Neural progenitor cell (in vitro differentiated cells): Measurements from ENCODE around the gene ARHGEF37. TPM values are rescaled to one million over a fixed set of nuclear protein-coding genes. Genes with fewer than 3 reads are reported as not detected.
"Not testable (repeated sequence)": the region's sequence is repeated elsewhere in the genome, so short reads cannot be mapped to it uniquely, and the experiment has no call there.

Experiments used
- DNase-seq: peaks from one replicate; pipeline ENCODE4 v3.0.0-alpha.2; 2016; ENCODE audit warnings: low spot score
- H2AFZ ChIP-seq: fragments of 200-600 bp; sonication (generic); replicated peaks from 2 replicates; pipeline ENCODE4 v1.6.1; 2016; ENCODE audit warnings: antibody characterized with exemption
- H3F3A ChIP-seq: fragments of 200-600 bp; sonication (generic); 2 replicates; pipeline ENCODE4 v1.6.1; 2016; ENCODE audit warnings: antibody characterized with exemption, low read depth
- H3K27ac ChIP-seq: fragments of 200-600 bp; sonication (generic); 2 replicates; pipeline ENCODE4 v1.5.1; 2016; ENCODE audit warnings: mild to moderate bottlenecking
- H3K27me3 ChIP-seq: fragments of 200-600 bp; sonication (generic); 2 replicates; pipeline ENCODE4 v1.6.1; 2016; ENCODE audit warnings: mild to moderate bottlenecking, moderate library complexity
- H3K36me3 ChIP-seq: fragments of 200-600 bp; sonication (generic); 2 replicates; pipeline ENCODE4 v1.5.1; 2016
- H3K4me1 ChIP-seq: fragments of 200-600 bp; sonication (generic); 2 replicates; pipeline ENCODE4 v1.6.1; 2016; ENCODE audit warnings: mixed run types
- H3K4me2 ChIP-seq: fragments of 200-600 bp; sonication (generic); 2 replicates; pipeline ENCODE4 v1.6.1; 2016
- H3K4me3 ChIP-seq: fragments of 200-600 bp; sonication (generic); 2 replicates; pipeline ENCODE4 v1.5.1; 2016
- H3K79me2 ChIP-seq: fragments of 200-600 bp; sonication (generic); 2 replicates; pipeline ENCODE4 v1.6.1; 2016; ENCODE audit warnings: low read depth
- H3K9ac ChIP-seq: fragments of 200-600 bp; sonication (generic); 2 replicates; pipeline ENCODE4 v1.6.1; 2016
- H3K9me3 ChIP-seq: fragments of 200-600 bp; sonication (generic); 2 replicates; pipeline ENCODE4 v1.5.1; 2016; ENCODE audit warnings: low read depth
- H4K20me1 ChIP-seq: fragments of 200-600 bp; sonication (generic); 2 replicates; pipeline ENCODE4 v1.6.1; 2016; ENCODE audit warnings: low read depth
- H3K27ac Mint-ChIP-seq: 3 replicates; pipeline ENCODE4 v1.8.0; 2021; ENCODE audit warnings: mixed read lengths
- H3K27me3 Mint-ChIP-seq: 2 replicates; pipeline ENCODE4 v1.8.0; 2022; ENCODE audit warnings: low read depth, mild to moderate bottlenecking, inconsistent platforms, moderate library complexity, mixed read lengths; ENCODE audit not compliant: insufficient read depth
- H3K36me3 Mint-ChIP-seq: 3 replicates; pipeline ENCODE4 v1.8.0; 2021; ENCODE audit warnings: mixed read lengths
- H3K4me1 Mint-ChIP-seq: 3 replicates; pipeline ENCODE4 v1.8.0; 2021; ENCODE audit warnings: mixed read lengths
- H3K4me3 Mint-ChIP-seq: 3 replicates; pipeline ENCODE4 v1.8.0; 2021; ENCODE audit warnings: mild to moderate bottlenecking, moderate library complexity, mixed read lengths
- H3K9me3 Mint-ChIP-seq: 3 replicates; pipeline ENCODE4 v1.8.0; 2020; ENCODE audit warnings: mixed read lengths
- EZH2 ChIP-seq: fragments of 200-600 bp; sonication (generic); IDR thresholded peaks from 2 replicates; pipeline ENCODE4 v1.6.1; 2017; ENCODE audit warnings: antibody characterized with exemption, mild to moderate bottlenecking, moderate library complexity
- EZH2phosphoT487 ChIP-seq: fragments of 200-600 bp; sonication (generic); IDR thresholded peaks from 2 replicates; pipeline ENCODE4 v1.6.1; 2017; ENCODE audit warnings: antibody characterized with exemption
- total RNA-seq: library from RNA; depleted of rRNA; stranded (reverse); fragments of >200 nt; gene quantifications from 2 replicates; pipeline ENCODE4 v1.2.3, GENCODE V29; 2015; ENCODE audit warnings: low replicate concordance
- TF ChIP-seq, protein P1 (sequence below): fragments of 200-600 bp; sonication (generic); IDR thresholded peaks from 2 replicates; pipeline ENCODE4 v1.5.1; 2017; ENCODE audit warnings: antibody characterized with exemption, mild to moderate bottlenecking

Gene ARHGEF37, protein sequence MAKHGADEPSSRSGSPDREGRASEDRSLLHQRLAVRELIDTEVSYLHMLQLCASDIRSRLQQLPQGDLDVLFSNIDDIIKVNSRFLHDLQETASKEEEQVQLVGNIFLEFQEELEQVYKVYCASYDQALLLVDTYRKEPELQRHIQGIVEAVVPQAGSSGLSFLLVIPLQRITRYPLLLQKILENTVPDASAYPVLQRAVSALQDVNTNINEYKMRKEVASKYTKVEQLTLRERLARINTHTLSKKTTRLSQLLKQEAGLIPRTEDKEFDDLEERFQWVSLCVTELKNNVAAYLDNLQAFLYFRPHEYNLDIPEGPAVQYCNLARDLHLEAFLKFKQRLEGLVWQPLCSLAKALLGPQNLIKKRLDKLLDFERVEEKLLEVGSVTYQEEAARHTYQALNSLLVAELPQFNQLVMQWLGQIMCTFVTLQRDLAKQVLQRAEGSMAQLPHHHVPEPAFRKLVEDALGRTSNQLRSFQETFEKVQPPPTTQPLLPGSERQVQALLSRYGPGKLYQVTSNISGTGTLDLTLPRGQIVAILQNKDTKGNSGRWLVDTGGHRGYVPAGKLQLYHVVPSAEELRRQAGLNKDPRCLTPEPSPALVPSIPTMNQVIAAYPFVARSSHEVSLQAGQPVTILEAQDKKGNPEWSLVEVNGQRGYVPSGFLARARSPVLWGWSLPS
- total RNA-seq = 0.99 and 1.7 TPM in 2 replicates

GRCh38 chr5:149581192-149581861, at the start of gene ARHGEF37:
Gene ARHGEF37 (plus strand): TSS chr5:149581498. CDS start chr5:149597770, 16,272 bp downstream.
- Histone ChIP-seq H4K20me1 (no peaks in the 10 kb centered on the region), H3K4me3 (peak within 1 kb of the TSS; percentile 55), H2AFZ (peak within 1 kb of the TSS; percentile 95), H3F3A (peaks cover 26% of the 10 kb centered on the region), H3K4me1 (peaks cover 19% of the 10 kb centered on the region), H3K4me2 (peak within 1 kb of the TSS; percentile 83), H3K27ac (no peak within 1 kb of the TSS), H3K27me3 (peaks cover 42% of the 10 kb centered on the region), H3K36me3 (no peaks in the 10 kb centered on the region), H3K79me2 (no peaks in the 10 kb centered on the region), H3K9me3 (no peaks in the 10 kb centered on the region), H3K9ac (no peak within 1 kb of the TSS)
- Mint-ChIP-seq H3K36me3 (no peaks in the 10 kb centered on the region), H3K4me3 (peak within 1 kb of the TSS; percentile 83), H3K4me1 (peaks cover 17% of the 10 kb centered on the region), H3K27ac (no peak within 1 kb of the TSS), H3K9me3 (no peaks in the 10 kb centered on the region), H3K27me3 (peaks cover 4% of the 10 kb centered on the region)
- TF ChIP-seq, protein P1, sequence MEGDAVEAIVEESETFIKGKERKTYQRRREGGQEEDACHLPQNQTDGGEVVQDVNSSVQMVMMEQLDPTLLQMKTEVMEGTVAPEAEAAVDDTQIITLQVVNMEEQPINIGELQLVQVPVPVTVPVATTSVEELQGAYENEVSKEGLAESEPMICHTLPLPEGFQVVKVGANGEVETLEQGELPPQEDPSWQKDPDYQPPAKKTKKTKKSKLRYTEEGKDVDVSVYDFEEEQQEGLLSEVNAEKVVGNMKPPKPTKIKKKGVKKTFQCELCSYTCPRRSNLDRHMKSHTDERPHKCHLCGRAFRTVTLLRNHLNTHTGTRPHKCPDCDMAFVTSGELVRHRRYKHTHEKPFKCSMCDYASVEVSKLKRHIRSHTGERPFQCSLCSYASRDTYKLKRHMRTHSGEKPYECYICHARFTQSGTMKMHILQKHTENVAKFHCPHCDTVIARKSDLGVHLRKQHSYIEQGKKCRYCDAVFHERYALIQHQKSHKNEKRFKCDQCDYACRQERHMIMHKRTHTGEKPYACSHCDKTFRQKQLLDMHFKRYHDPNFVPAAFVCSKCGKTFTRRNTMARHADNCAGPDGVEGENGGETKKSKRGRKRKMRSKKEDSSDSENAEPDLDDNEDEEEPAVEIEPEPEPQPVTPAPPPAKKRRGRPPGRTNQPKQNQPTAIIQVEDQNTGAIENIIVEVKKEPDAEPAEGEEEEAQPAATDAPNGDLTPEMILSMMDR = no peak
- peak; percentile 30 for TF ChIP-seq EZH2
- peak; percentile 63 for DNase-seq

DNA sequence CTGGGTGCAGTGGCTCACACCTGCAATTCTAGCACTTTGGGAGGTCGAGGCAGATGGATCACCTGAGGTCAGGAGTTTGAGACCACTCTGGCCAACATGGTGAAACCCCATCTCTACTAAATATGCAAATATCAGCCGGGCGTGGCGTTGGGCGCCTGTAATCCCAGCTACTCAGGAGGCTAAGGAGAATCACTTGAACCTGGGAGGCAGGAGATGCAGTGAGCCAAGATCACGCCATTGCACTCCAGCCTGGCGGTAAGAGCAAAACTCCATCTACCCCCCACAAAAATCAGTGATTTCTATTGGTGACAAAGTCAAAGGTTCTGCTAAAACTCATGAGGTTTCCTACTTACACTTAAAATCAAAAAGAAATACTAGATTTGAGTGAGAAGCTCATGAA, 48.9 kb upstream of the ARHGEF37 start:
- peaks cover 100% of the 10 kb centered on the region for H3K79me2 ChIP-seq
- no peak overlapping the region for H3K4me2 ChIP-seq
- H3F3A ChIP-seq = no peaks in the 10 kb centered on the region
- H3K4me1 ChIP-seq = peaks cover 20% of the 10 kb centered on the region
- TF ChIP-seq EZH2 = no peak
- TF ChIP-seq, protein P1 = no peak
- no peak for TF ChIP-seq EZH2phosphoT487
- no peak overlapping the region for H3K4me3 ChIP-seq
- H4K20me1 ChIP-seq = peaks cover 100% of the 10 kb centered on the region
- Mint-ChIP-seq H3K4me3 (no peak overlapping the region), H3K27ac (no peak overlapping the region), H3K4me1 (peaks cover 22% of the 10 kb centered on the region), H3K27me3 (no peaks in the 10 kb centered on the region), H3K36me3 (peaks cover 31% of the 10 kb centered on the region), H3K9me3 (no peaks in the 10 kb centered on the region)
- no peak overlapping the region for H3K27ac ChIP-seq
- no peak overlapping the region for H2AFZ ChIP-seq
- no peaks in the 10 kb centered on the region for H3K9me3 ChIP-seq
- H3K27me3 ChIP-seq = no peaks in the 10 kb centered on the region
- H3K36me3 ChIP-seq = peaks cover 2% of the 10 kb centered on the region
- no peak for DNase-seq
- no peak overlapping the region for H3K9ac ChIP-seq

DNA sequence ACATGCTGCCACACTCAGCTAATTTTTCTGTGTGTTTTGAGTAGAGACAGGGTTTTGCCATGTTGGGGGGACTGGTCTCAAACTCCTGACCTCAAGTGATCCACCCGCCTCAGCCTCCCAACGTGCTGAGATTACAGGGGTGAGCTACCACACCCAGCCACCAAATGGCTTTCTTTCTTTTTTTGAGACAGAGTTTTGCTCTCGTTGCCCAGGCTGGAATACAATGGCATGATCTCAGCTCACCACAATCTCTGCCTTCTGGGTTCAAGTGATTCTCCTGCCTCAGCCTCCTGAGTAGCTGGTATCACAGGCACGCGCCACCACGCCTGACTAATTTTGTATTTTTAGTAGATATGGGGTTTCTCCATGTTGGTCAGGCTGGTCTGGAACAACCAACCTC, 45.5 kb upstream of the ARHGEF37 start:
- Histone ChIP-seq H3K79me2 (peaks cover 100% of the 10 kb centered on the region), H3K36me3 (peaks cover 10% of the 10 kb centered on the region), H4K20me1 (peaks cover 98% of the 10 kb centered on the region)
- not testable (repeated sequence) for H3K4me3 ChIP-seq, H2AFZ ChIP-seq, H3K4me3 Mint-ChIP-seq, H3K4me2 ChIP-seq, DNase-seq, H3K9me3 Mint-ChIP-seq, H3K9me3 ChIP-seq, H3K27ac Mint-ChIP-seq, H3K27me3 Mint-ChIP-seq, H3K9ac ChIP-seq, H3K27me3 ChIP-seq, H3K27ac ChIP-seq, H3F3A ChIP-seq, H3K4me1 ChIP-seq
- Mint-ChIP-seq H3K4me1 (peaks cover 12% of the 10 kb centered on the region), H3K36me3 (peaks cover 44% of the 10 kb centered on the region)
